MM.1S (cell line): ENCODE data around the gene NIN.

Experiments used
- DNase-seq: peaks from one replicate; pipeline ENCODE4 v3.0.0-alpha.2; 2015
- H2AFZ ChIP-seq: fragments of 300-600 bp; sonication (generic); 2 replicates; pipeline ENCODE4 v1.6.0; 2016; ENCODE audit warnings: antibody characterized with exemption, low read length
- H3F3A ChIP-seq: fragments of 300-600 bp; sonication (generic); 2 replicates; pipeline ENCODE4 v1.6.1; 2016; ENCODE audit warnings: mild to moderate bottlenecking, antibody characterized with exemption, low read length, moderate library complexity, mixed read lengths; ENCODE audit not compliant: insufficient read depth
- H3K27ac ChIP-seq: fragments of 300-600 bp; sonication (generic); 2 replicates; pipeline ENCODE4 v1.5.1; 2016; ENCODE audit warnings: mild to moderate bottlenecking, low read length
- H3K27me3 ChIP-seq: fragments of 300-600 bp; sonication (generic); replicated peaks from 2 replicates; pipeline ENCODE4 v1.6.0; 2016; ENCODE audit warnings: low read length; ENCODE audit not compliant: insufficient read depth
- H3K36me3 ChIP-seq: fragments of 300-600 bp; sonication (generic); replicated peaks from 2 replicates; pipeline ENCODE4 v1.6.1; 2016; ENCODE audit warnings: mild to moderate bottlenecking, low read length, mixed read lengths; ENCODE audit not compliant: insufficient read depth
- H3K4me1 ChIP-seq: fragments of 300-600 bp; sonication (generic); 2 replicates; pipeline ENCODE4 v1.6.1; 2016; ENCODE audit warnings: low read length, mixed read lengths
- H3K4me2 ChIP-seq: fragments of 300-600 bp; sonication (generic); 2 replicates; pipeline ENCODE4 v1.6.0; 2016; ENCODE audit warnings: low read depth, low read length
- H3K4me3 ChIP-seq: fragments of 300-600 bp; sonication (generic); 2 replicates; pipeline ENCODE4 v1.5.1; 2016; ENCODE audit warnings: low read length, mixed read lengths
- H3K79me2 ChIP-seq: fragments of 300-600 bp; sonication (generic); 2 replicates; pipeline ENCODE4 v1.6.1; 2016; ENCODE audit warnings: mixed run types, low read length, mixed read lengths
- H3K9ac ChIP-seq: fragments of 300-600 bp; sonication (generic); 2 replicates; pipeline ENCODE4 v1.6.1; 2016; ENCODE audit warnings: low read length, mixed read lengths
- H3K9me2 ChIP-seq: fragments of 300-600 bp; sonication (generic); replicated peaks from 2 replicates; pipeline ENCODE4 v1.6.1; 2016; ENCODE audit warnings: mild to moderate bottlenecking, low read length, mixed read lengths; ENCODE audit not compliant: insufficient read depth
- H3K9me3 ChIP-seq: fragments of 300-600 bp; sonication (generic); replicated peaks from 2 replicates; pipeline ENCODE4 v1.6.1; 2016; ENCODE audit warnings: mild to moderate bottlenecking, low read length, mixed read lengths; ENCODE audit not compliant: insufficient read depth
- H4K20me1 ChIP-seq: fragments of 300-600 bp; sonication (generic); 2 replicates; pipeline ENCODE4 v1.6.1; 2016; ENCODE audit warnings: mild to moderate bottlenecking, low read length, moderate library complexity, mixed read lengths; ENCODE audit not compliant: insufficient read depth
- EZH2 ChIP-seq: fragments of 300-600 bp; sonication (generic); optimal IDR thresholded peaks from 2 replicates; pipeline ENCODE3; 2017; ENCODE audit warnings: low read depth, mild to moderate bottlenecking, antibody characterized with exemption, low read length, mixed read lengths
- EZH2phosphoT487 ChIP-seq: fragments of 300-600 bp; sonication (generic); IDR thresholded peaks from 2 replicates; pipeline ENCODE4 v1.6.1; 2018; ENCODE audit warnings: antibody characterized with exemption, low read length
- TF ChIP-seq, protein P1 (sequence below): fragments of 300-600 bp; sonication (generic); IDR thresholded peaks from 2 replicates; pipeline ENCODE4 v1.5.1; 2016; ENCODE audit warnings: antibody characterized with exemption, low read length, mixed read lengths

NIN gene

DNA sequence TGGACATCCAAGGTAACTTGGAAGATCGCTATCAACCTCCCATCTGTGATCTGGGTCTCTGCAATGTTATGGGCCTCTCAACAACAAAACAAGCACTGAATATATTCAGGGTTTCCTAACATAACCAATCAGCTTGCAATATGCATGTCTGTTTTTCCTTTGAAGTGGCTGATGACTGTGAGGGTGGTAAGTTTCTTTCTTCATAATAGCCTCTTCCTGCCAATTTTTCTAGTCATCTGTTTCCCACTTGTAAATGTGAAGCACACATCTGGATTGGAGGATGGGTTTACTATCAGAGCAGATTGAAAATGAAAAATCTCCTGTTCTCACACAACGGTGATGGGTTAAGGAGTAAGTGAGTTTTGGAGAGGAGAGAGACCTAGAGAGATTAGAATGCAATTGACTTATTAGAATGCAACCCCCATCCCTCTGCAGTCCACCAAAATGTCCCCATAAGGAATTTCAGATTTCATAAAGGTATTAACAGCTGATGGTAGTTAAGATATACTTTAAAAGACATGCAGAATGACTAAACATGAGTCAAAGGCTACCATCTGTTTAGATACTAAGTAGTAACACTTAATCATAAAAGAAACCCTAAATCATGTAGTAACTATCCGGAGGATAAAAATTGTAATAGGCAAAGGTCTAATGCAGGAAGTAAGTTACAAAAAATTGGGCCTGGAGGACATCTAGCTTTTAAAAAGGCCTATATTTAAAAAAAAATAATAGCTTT is 104.4 kb downstream of the NIN start:
- no peak overlapping the region for H3K4me3 ChIP-seq
- H3K9me3 ChIP-seq = no peaks in the 10 kb centered on the region
- no peaks in the 10 kb centered on the region for H3K27me3 ChIP-seq
- H2AFZ ChIP-seq = no peak overlapping the region
- H3K4me2 ChIP-seq = no peak overlapping the region
- no peak overlapping the region for H3K9ac ChIP-seq
- no peaks in the 10 kb centered on the region for H3K79me2 ChIP-seq
- DNase-seq = no peak
- no peaks in the 10 kb centered on the region for H4K20me1 ChIP-seq
- H3K27ac ChIP-seq = no peak overlapping the region
- H3K9me2 ChIP-seq = no peaks in the 10 kb centered on the region
- TF ChIP-seq, protein P1, sequence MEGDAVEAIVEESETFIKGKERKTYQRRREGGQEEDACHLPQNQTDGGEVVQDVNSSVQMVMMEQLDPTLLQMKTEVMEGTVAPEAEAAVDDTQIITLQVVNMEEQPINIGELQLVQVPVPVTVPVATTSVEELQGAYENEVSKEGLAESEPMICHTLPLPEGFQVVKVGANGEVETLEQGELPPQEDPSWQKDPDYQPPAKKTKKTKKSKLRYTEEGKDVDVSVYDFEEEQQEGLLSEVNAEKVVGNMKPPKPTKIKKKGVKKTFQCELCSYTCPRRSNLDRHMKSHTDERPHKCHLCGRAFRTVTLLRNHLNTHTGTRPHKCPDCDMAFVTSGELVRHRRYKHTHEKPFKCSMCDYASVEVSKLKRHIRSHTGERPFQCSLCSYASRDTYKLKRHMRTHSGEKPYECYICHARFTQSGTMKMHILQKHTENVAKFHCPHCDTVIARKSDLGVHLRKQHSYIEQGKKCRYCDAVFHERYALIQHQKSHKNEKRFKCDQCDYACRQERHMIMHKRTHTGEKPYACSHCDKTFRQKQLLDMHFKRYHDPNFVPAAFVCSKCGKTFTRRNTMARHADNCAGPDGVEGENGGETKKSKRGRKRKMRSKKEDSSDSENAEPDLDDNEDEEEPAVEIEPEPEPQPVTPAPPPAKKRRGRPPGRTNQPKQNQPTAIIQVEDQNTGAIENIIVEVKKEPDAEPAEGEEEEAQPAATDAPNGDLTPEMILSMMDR = no peak
- TF ChIP-seq EZH2phosphoT487 (no peak), EZH2 (no peak)
- H3K4me1 ChIP-seq = no peaks in the 10 kb centered on the region
- H3K36me3 ChIP-seq = no peaks in the 10 kb centered on the region
- H3F3A ChIP-seq = no peaks in the 10 kb centered on the region

- no peaks in the 10 kb centered on the region for H3K9me2 ChIP-seq
- no peaks in the 10 kb centered on the region for H3K36me3 ChIP-seq
- H3K27ac ChIP-seq = no peak overlapping the region
- H3F3A ChIP-seq = no peaks in the 10 kb centered on the region
- H4K20me1 ChIP-seq = no peaks in the 10 kb centered on the region
- TF ChIP-seq, protein P1 = no peak
- TF ChIP-seq EZH2phosphoT487 (no peak), EZH2 (no peak)
- no peak overlapping the region for H3K4me3 ChIP-seq
- DNase-seq = no peak
- H2AFZ ChIP-seq = no peak overlapping the region
- H3K4me1 ChIP-seq = no peaks in the 10 kb centered on the region
- no peak overlapping the region for H3K9ac ChIP-seq
- no peaks in the 10 kb centered on the region for H3K79me2 ChIP-seq
- H3K9me3 ChIP-seq = no peaks in the 10 kb centered on the region
- no peak overlapping the region for H3K4me2 ChIP-seq
- no peaks in the 10 kb centered on the region for H3K27me3 ChIP-seq
Observed at GRCh38 chr14:50725761-50726160, 105.2 kb downstream of the NIN start.

DNA sequence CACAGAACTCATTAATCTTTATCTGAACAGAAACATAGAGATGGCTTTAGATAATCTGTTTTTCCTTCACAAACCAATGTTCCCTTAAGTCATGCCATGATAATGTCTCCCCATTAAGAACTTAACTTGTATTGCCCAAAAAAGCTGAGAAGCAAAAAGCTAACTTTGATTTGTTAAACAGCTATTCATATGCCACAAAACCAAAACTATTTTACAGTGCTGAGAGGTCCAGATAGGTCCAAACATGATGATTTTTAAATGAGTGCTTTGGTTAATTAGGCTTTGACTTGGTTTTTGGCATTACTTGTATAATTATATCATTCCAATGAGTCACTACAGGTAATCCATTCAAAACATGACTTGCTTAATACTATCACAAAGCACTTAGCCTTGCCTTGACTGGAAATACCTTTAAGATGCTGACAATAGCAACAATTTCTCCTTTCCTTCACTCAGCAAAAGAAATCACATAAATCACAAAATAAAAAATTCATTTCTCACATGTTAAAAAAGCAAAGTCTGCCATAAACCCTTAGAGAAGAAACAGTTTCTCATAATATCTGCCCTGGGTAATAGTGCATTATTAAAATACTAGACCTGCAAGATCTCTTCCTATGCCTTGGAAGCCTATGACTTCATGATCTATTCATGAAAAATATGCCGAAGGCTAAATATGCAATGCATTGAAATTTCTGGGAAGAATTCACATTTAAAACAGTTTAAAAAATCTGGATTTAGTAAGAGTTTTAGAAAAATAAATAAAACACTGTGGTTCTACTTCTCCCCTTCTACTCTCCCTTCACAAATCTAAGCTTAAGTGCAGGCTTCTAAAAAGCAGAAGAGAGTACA is 110.8 kb downstream of the NIN start:
- no peak overlapping the region for H3K27ac ChIP-seq
- no peaks in the 10 kb centered on the region for H3K9me2 ChIP-seq
- no peaks in the 10 kb centered on the region for H3K4me1 ChIP-seq
- no peak for DNase-seq
- H3K36me3 ChIP-seq = no peaks in the 10 kb centered on the region
- H3K4me3 ChIP-seq = no peak overlapping the region
- no peaks in the 10 kb centered on the region for H3K79me2 ChIP-seq
- no peak overlapping the region for H3K9ac ChIP-seq
- no peak overlapping the region for H2AFZ ChIP-seq
- H3K9me3 ChIP-seq = no peaks in the 10 kb centered on the region
- no peaks in the 10 kb centered on the region for H3F3A ChIP-seq
- H3K4me2 ChIP-seq = no peak overlapping the region
- no peak for TF ChIP-seq EZH2phosphoT487
- TF ChIP-seq EZH2 = no peak
- TF ChIP-seq, protein P1 = no peak
- H3K27me3 ChIP-seq = no peaks in the 10 kb centered on the region
- H4K20me1 ChIP-seq = no peaks in the 10 kb centered on the region
